ENCODE results near the gene SLC12A6.
A peak's percentile ranks its signal among the peaks of the same experiment; 100 is the strongest.

Gene SLC12A6

DNA sequence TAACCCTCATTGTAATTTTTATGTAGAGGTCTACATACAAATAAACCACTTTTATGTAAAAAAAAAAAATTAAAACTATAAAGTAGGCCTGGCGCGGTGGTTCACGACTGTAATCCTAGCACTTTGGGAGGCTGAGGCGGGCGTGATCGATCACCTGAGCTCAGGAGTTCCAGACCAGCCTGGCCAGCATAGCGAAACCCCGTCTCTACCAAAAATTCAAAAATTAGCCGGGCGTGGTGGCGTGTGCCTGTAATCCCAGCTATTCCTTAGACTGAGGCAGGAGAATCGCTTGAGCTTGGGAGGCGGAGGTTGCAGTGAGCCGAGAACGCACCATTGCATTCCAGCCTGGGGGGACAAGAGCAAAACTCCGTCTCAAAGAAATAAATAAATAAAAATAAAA, 766 bp upstream of the SLC12A6 start:
- H3K4me2 ChIP-seq (ENCODE audit: low read length): peak overlapping the region; percentile 98
- no peak overlapping the region for H4K8ac ChIP-seq (ENCODE audit: low read depth, low read length)
- no peak overlapping the region for H3K27ac ChIP-seq (ENCODE audit: low read depth, low read length)

DNA sequence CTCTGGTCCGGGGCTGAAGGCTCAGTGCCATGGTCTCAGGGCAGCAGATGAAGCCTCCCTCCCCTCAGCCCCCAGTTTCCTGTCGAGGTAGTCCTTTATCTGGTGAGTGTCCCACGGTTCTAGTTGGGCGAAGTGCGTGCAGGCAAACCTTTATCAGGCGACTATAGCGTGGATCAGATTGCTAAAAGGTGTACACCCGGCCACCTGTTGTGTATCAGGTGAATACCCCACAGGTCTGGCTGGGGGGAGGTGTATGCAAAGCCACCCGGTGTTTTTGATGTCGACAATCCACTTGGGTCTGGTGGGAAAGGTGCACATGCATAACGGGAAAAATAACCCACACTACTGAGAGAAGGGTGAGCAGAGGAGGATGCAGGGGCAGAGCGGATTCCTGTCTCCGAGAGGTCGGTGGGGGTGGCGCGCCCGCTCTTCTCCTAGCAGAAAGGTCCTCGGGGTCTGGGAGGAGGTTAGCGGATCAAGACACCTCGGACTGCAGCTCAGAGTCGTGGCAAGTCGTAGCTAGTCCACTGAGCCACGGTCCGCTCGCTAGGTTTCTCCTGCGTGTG, 507 bp downstream of the SLC12A6 start:
- no peak overlapping the region for H3K18ac ChIP-seq (ENCODE audit: low read length)
- no peaks in the 10 kb centered on the region for H3K36me3 ChIP-seq (ENCODE audit: control insufficient read depth, insufficient read depth, low read length)
- H2BK5ac ChIP-seq (ENCODE audit: low read length): no peak overlapping the region
- H3K4me2 ChIP-seq (ENCODE audit: low read length): peak overlapping the region; percentile 90
- H2BK120ac ChIP-seq (ENCODE audit: low read depth, low read length): no peak overlapping the region
- H3K27me3 ChIP-seq (ENCODE audit: insufficient read depth, low read length, poor library complexity): no peaks in the 10 kb centered on the region
- H2AK5ac ChIP-seq (ENCODE audit: low read length): no peak overlapping the region
- H3K56ac ChIP-seq (ENCODE audit: low read length): peak overlapping the region; percentile 92
- DNase-seq: no peak
- no peak overlapping the region for H3K4ac ChIP-seq (ENCODE audit: low read depth, low read length)
- WGBS (ENCODE audit: extremely low coverage, insufficient coverage, low lambda C conversion rate): no CpG with 5 or more reads among the region's 26 CpGs
- H3K23ac ChIP-seq (ENCODE audit: low read length): no peak overlapping the region
- H3K4me3 ChIP-seq (ENCODE audit: low read length): peak overlapping the region; percentile 64
- no peak overlapping the region for H4K5ac ChIP-seq (ENCODE audit: low read length)
- no peak overlapping the region for H4K8ac ChIP-seq (ENCODE audit: low read depth, low read length)
- H3K27ac ChIP-seq (ENCODE audit: low read depth, low read length): no peak overlapping the region
- no peaks in the 10 kb centered on the region for H3K4me1 ChIP-seq (ENCODE audit: control insufficient read depth, low read depth, low read length)
- H2BK15ac ChIP-seq (replicated peaks; ENCODE audit: low read depth): no peak overlapping the region
- peak overlapping the region; percentile 84 for H3K9ac ChIP-seq (ENCODE audit: low read length)
- H3K79me1 ChIP-seq (ENCODE audit: low read length): peaks cover 2% of the 10 kb centered on the region
- H3K79me2 ChIP-seq (ENCODE audit: control insufficient read depth, insufficient read depth, low read length): peaks cover 7% of the 10 kb centered on the region

More for the DNA sequence above, 766 bp upstream of the SLC12A6 start:
- no peak overlapping the region for H3K4me3 ChIP-seq (ENCODE audit: low read length)
- no peaks in the 10 kb centered on the region for H3K4me1 ChIP-seq (ENCODE audit: control insufficient read depth, low read depth, low read length)
- H3K9ac ChIP-seq (ENCODE audit: low read length): peak overlapping the region; percentile 64
- no CpG with 5 or more reads among the region's 16 CpGs for WGBS (ENCODE audit: extremely low coverage, insufficient coverage, low lambda C conversion rate)
- no peak overlapping the region for H2BK120ac ChIP-seq (ENCODE audit: low read depth, low read length)
- peaks cover 2% of the 10 kb centered on the region for H3K79me1 ChIP-seq (ENCODE audit: low read length)
- H3K23ac ChIP-seq (ENCODE audit: low read length): no peak overlapping the region
- H3K79me2 ChIP-seq (ENCODE audit: control insufficient read depth, insufficient read depth, low read length): peaks cover 14% of the 10 kb centered on the region
- no peak overlapping the region for H4K5ac ChIP-seq (ENCODE audit: low read length)
- H2AK5ac ChIP-seq (ENCODE audit: low read length): no peak overlapping the region
- no peaks in the 10 kb centered on the region for H3K27me3 ChIP-seq (ENCODE audit: insufficient read depth, low read length, poor library complexity)
- no peak overlapping the region for H3K4ac ChIP-seq (ENCODE audit: low read depth, low read length)
- no peaks in the 10 kb centered on the region for H3K36me3 ChIP-seq (ENCODE audit: control insufficient read depth, insufficient read depth, low read length)
- DNase-seq: no peak
- no peak overlapping the region for H2BK15ac ChIP-seq (replicated peaks; ENCODE audit: low read depth)
- no peak overlapping the region for H2BK5ac ChIP-seq (ENCODE audit: low read length)
- no peak overlapping the region for H3K18ac ChIP-seq (ENCODE audit: low read length)
- H3K56ac ChIP-seq (ENCODE audit: low read length): peak overlapping the region; percentile 56

DNA sequence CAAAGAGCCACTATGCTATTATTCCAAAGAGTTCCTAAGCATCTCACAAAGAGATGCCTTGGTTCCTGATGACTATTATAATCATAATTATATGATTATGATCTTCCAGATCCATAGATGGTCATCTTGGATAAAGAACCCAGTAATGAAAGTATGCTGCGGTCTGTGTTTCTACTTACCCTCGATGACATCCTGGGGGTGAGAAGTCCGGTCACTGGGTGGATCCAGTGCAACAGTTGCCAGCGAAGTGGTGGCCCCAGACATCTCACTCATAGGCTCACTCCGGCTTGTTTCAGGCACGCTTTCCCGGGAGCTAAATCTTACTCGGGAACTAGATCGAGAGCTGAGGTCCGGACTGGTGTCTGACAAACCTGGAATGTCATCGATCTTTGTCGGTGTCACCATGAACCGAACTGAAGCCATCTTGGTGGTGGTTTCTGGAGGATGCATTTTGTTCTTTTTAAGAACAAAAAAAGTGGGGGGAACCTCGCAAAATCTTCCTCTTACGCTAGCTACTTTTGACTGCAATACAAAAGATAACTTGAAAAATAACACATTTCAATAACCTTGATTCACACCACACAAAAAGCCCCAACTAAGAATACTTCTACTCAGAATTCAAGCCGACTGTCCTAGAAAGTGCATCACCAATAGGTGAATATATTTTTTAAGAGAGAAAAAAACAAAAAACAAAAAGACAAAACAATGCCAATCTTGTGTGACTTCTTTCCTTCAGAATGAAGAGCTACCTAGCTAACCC, 1.2 kb downstream of the SLC12A6 start:
- H3K27ac ChIP-seq (ENCODE audit: low read depth, low read length): no peak overlapping the region
- H3K56ac ChIP-seq (ENCODE audit: low read length): no peak overlapping the region
- no peak overlapping the region for H2BK15ac ChIP-seq (replicated peaks; ENCODE audit: low read depth)
- H2BK120ac ChIP-seq (ENCODE audit: low read depth, low read length): no peak overlapping the region
- no peaks in the 10 kb centered on the region for H3K79me1 ChIP-seq (ENCODE audit: low read length)
- H3K4me1 ChIP-seq (ENCODE audit: control insufficient read depth, low read depth, low read length): no peaks in the 10 kb centered on the region
- H3K18ac ChIP-seq (ENCODE audit: low read length): no peak overlapping the region
- no peak overlapping the region for H2BK5ac ChIP-seq (ENCODE audit: low read length)
- no peak overlapping the region for H2AK5ac ChIP-seq (ENCODE audit: low read length)
- H3K23ac ChIP-seq (ENCODE audit: low read length): no peak overlapping the region
- H3K79me2 ChIP-seq (ENCODE audit: control insufficient read depth, insufficient read depth, low read length): peaks cover 1% of the 10 kb centered on the region
- no peak overlapping the region for H4K8ac ChIP-seq (ENCODE audit: low read depth, low read length)
- no peaks in the 10 kb centered on the region for H3K27me3 ChIP-seq (ENCODE audit: insufficient read depth, low read length, poor library complexity)
- no peak for DNase-seq
- H3K4me2 ChIP-seq (ENCODE audit: low read length): no peak overlapping the region
- no peak overlapping the region for H3K9ac ChIP-seq (ENCODE audit: low read length)
- H3K4ac ChIP-seq (ENCODE audit: low read depth, low read length): no peak overlapping the region
- H3K4me3 ChIP-seq (ENCODE audit: low read length): no peak overlapping the region
- H3K36me3 ChIP-seq (ENCODE audit: control insufficient read depth, insufficient read depth, low read length): no peaks in the 10 kb centered on the region
- no peak overlapping the region for H4K5ac ChIP-seq (ENCODE audit: low read length)
- WGBS (ENCODE audit: extremely low coverage, insufficient coverage, low lambda C conversion rate): no CpG with 5 or more reads among the region's 16 CpGs

DNA sequence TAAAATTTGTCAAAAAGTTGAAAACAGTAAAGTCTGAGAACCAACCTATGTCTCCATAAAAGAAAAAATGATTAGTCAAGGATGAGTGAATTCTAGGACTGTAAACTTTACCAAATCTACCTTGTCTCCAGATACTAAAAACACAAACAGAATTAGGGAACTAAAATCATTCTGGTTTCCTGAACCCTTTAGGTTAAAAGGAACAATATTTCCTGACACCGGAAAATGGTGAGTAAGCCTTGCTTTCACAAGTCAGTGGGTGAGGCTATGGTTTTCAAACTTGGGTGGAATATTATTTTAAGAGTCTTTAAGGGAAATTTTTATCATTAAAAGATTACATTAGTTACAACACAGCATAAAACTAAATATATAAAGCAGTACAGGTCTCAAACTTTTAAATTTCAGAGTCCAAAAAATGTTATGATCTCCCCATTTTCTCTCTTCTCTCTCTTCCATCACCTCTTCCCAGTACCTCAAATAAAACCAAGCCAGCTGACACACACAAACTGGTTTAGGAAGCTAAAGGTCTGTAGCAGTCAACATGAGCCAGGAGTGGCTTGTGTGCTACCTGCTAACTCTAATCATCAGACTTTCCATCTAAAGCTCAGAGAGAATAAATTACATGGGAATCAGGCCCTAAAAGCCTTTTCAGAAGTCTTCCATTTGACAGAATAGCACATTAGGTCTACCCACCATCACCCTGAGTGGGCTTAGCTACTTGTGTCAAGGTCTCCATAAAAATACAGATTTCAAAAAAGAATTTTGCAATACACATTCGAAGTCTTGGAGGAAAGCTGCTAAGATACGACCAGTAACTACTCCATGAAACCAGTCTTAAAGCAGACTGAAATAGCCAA, 2.2 kb downstream of the SLC12A6 start:
- Histone ChIP-seq H2AK5ac (ENCODE audit: low read length) (no peak overlapping the region), H2BK15ac (replicated peaks; ENCODE audit: low read depth) (no peak overlapping the region), H4K5ac (ENCODE audit: low read length) (no peak overlapping the region), H4K8ac (ENCODE audit: low read depth, low read length) (no peak overlapping the region), H2BK5ac (ENCODE audit: low read length) (no peak overlapping the region), H3K4me1 (ENCODE audit: control insufficient read depth, low read depth, low read length) (no peaks in the 10 kb centered on the region), H3K4ac (ENCODE audit: low read depth, low read length) (no peak overlapping the region), H3K56ac (ENCODE audit: low read length) (no peak overlapping the region), H3K9ac (ENCODE audit: low read length) (no peak overlapping the region), H3K36me3 (ENCODE audit: control insufficient read depth, insufficient read depth, low read length) (no peaks in the 10 kb centered on the region), H3K23ac (ENCODE audit: low read length) (no peak overlapping the region), H3K79me1 (ENCODE audit: low read length) (no peaks in the 10 kb centered on the region), H3K27me3 (ENCODE audit: insufficient read depth, low read length, poor library complexity) (no peaks in the 10 kb centered on the region), H2BK120ac (ENCODE audit: low read depth, low read length) (no peak overlapping the region), H3K79me2 (ENCODE audit: control insufficient read depth, insufficient read depth, low read length) (no peaks in the 10 kb centered on the region), H3K27ac (ENCODE audit: low read depth, low read length) (no peak overlapping the region), H3K18ac (ENCODE audit: low read length) (no peak overlapping the region), H3K4me3 (ENCODE audit: low read length) (no peak overlapping the region), H3K4me2 (ENCODE audit: low read length) (no peak overlapping the region)
- no peak for DNase-seq
- no CpG with 5 or more reads among the region's 3 CpGs for WGBS (ENCODE audit: extremely low coverage, insufficient coverage, low lambda C conversion rate)

DNA sequence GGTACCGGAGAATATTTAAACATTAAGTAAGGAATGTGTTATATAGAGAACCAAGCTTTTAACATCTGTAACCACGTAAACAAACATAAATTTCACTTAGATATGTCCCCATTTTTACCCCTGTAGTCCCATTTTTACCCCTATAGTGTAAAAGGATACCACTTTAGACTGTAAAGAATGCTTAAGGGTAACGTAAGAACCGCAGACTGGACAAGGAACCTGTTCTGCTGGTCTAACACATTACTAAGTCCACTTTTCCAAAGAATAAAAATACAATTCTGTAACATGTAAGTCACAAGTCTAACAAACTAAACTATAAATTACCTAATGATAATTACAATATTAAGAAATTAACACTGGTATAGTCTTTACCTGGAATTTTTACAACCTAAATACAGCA, 2.9 kb downstream of the SLC12A6 start:
- Histone ChIP-seq H4K8ac (ENCODE audit: low read depth, low read length) (no peak overlapping the region), H3K79me2 (ENCODE audit: control insufficient read depth, insufficient read depth, low read length) (no peaks in the 10 kb centered on the region), H3K4ac (ENCODE audit: low read depth, low read length) (no peak overlapping the region), H2BK120ac (ENCODE audit: low read depth, low read length) (no peak overlapping the region), H3K4me1 (ENCODE audit: control insufficient read depth, low read depth, low read length) (no peaks in the 10 kb centered on the region), H3K18ac (ENCODE audit: low read length) (no peak overlapping the region), H3K36me3 (ENCODE audit: control insufficient read depth, insufficient read depth, low read length) (no peaks in the 10 kb centered on the region), H3K56ac (ENCODE audit: low read length) (no peak overlapping the region), H3K79me1 (ENCODE audit: low read length) (no peaks in the 10 kb centered on the region), H3K9ac (ENCODE audit: low read length) (no peak overlapping the region), H4K5ac (ENCODE audit: low read length) (no peak overlapping the region), H2AK5ac (ENCODE audit: low read length) (no peak overlapping the region), H2BK5ac (ENCODE audit: low read length) (no peak overlapping the region), H3K27me3 (ENCODE audit: insufficient read depth, low read length, poor library complexity) (no peaks in the 10 kb centered on the region), H3K4me2 (ENCODE audit: low read length) (no peak overlapping the region), H2BK15ac (replicated peaks; ENCODE audit: low read depth) (no peak overlapping the region), H3K4me3 (ENCODE audit: low read length) (no peak overlapping the region), H3K23ac (ENCODE audit: low read length) (no peak overlapping the region), H3K27ac (ENCODE audit: low read depth, low read length) (no peak overlapping the region)
- no peak for DNase-seq
- no CpG with 5 or more reads among the region's 4 CpGs for WGBS (ENCODE audit: extremely low coverage, insufficient coverage, low lambda C conversion rate)
